Stimulated activated CD4-positive, alpha-beta T cell treated with anti-CD3 and anti-CD28 coated beads, Interleukin-4, amount 100 ng/mL, for 4 hours (primary cell): ENCODE data around the gene STK16.
A peak's percentile ranks its signal among the peaks of the same experiment; 100 is the strongest.
"Not testable (repeated sequence)": the region's sequence is repeated elsewhere in the genome, so short reads cannot be mapped to it uniquely, and the experiment has no call there.

Experiments used
- DNase-seq, 2 experiments: peaks; one replicate each; pipeline ENCODE4 v3.0.0-alpha.2; 2020

The STK16 gene

GRCh38 chr2:219272356-219272755 is 27.1 kb downstream of the STK16 start:
- DNase-seq: no peak

GRCh38 chr2:219272995-219273394 is 27.7 kb downstream of the STK16 start:
- DNase-seq: no peak

DNA sequence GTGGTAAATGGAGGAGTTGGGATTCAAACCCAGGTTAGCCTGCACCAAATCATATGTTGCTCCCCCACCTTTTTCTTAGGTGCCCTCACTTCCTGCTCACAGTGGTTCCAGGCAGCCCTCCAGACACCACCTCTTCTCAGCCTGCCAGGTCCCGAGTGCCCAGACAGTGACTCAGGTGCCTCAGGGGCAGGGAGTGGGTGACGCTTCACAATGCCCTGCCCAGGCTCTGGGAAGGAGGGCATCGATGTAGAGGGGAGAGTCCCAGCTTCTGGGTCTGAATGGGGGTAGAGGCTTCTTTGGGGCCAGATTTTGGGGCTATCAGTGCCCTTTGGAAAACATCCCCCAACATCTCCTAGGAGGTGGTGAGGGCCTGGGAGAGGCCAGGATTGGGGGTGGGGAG is 28.7 kb downstream of the STK16 start:
- DNase-seq: no peak

DNA sequence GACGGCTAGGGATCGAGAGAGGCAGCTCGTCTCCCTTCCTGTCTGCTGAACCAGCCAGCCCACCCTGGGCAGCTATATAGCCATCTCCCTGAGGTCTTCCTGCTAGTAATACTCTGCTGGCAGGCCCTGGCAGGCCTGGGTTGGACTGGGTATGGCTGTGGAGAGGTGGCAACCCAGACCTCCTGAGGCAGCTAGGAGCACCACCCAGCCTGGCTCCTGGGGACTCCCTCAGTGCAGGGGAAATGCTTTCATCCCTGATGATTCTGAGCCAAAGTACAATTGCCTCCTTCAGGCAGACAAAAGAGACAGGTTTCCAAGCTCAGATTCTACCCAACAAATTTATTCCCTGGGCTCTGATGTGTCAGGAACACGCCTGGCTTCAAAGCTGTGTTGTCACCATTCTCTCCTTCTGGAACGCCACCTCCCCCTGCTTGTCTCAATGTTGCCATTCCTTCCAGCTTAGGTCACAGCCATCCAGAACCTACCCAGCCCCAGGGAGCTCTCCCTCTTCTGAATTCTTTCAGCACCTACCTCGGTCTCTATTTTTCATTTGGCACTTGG is 29.2 kb downstream of the STK16 start:
- no peak for DNase-seq

GRCh38 chr2:219277703-219278654 is 32.7 kb downstream of the STK16 start:
- DNase-seq: peak; percentile 64 to 68

- no peak for DNase-seq
Measured at GRCh38 chr2:219278655-219279150, 33.4 kb downstream of the STK16 start.

GRCh38 chr2:219279151-219279915 is 34.1 kb downstream of the STK16 start, which contains the start of gene DNAJB2:
TSS of gene DNAJB2 (plus strand) at chr2:219279366. CDS start at chr2:219279834, 468 bp downstream.
- peak; percentile 98 to 100 for DNase-seq

- no peak for DNase-seq
Measured at GRCh38 chr2:219279916-219280516, 34.7 kb downstream of the STK16 start.

DNA sequence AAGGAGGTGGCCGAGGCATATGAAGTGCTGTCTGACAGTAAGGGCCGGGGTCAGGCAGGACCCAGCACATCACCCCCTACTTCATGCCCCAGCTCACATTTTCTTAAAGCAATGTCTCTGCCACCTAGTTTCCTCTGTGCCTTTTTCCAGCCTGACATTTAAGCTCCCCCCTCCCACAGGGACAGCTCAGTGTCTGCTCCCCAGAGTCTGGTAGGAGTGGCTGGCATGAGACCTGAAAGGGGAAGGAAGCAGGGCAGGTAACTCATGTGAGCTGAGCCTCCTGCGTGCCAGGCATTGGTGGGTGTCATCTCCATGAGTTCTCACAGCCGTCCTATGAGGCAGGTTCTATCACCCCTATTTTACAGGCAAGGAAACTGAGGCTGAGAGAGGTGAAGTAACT is 35.4 kb downstream of the STK16 start:
- no peak for DNase-seq

- DNase-seq: no peak
Measured at GRCh38 chr2:219281588-219281987, 36.3 kb downstream of the STK16 start.

DNA sequence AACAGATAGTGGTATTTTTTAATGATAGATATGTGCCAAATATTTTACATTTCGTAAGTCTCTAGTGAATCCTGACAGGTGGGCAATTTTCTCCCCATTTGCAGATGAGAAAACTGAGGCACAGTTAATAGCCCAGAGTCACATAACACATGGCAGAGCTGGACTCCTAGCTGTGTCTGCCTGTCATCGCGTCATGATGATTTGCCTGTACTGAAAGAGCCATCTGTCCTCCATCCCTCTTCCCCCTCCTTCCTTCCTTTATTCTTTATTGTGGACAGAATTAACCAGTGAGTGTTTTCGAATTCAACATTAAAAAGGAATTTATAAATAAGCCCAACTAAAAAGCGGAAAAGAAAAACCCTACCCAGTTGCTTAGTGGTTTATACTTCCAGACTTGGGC is 37.1 kb downstream of the STK16 start:
- DNase-seq: no peak

DNA sequence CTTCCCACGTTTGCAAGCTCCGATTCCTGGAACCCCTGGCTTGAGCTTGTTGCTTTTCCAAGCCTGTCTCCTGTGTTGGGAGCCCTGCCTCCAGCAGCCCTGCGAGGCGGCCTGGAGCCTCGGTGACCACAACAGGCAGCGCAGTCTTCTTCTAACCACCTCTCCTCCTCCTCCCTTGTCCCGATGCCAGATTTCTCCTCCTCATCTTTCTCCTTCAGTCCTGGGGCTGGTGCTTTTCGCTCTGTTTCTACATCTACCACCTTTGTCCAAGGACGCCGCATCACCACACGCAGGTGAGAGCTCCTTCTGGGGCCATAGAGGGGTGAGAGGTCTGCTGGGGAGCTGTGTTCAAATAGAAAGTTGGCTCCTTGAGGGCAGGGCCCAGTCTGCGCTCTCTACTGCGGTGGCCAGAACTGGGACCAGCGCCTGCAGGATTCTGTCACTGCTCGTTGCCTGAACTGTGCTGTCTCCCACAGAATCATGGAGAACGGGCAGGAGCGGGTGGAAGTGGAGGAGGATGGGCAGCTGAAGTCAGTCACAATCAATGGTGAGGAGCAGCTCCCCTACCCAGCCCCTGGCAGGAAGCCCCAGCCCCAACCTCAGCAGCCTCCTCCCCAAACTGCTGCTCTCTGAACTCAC is 37.8 kb downstream of the STK16 start:
- DNase-seq: no peak

- DNase-seq: no peak
Measured at GRCh38 chr2:219284501-219285372, 39.5 kb downstream of the STK16 start.

- DNase-seq: no peak
Measured at GRCh38 chr2:219285373-219285735, 40.1 kb downstream of the STK16 start.

- DNase-seq: no peak
Measured at GRCh38 chr2:219285894-219286425, 40.7 kb downstream of the STK16 start.

DNA sequence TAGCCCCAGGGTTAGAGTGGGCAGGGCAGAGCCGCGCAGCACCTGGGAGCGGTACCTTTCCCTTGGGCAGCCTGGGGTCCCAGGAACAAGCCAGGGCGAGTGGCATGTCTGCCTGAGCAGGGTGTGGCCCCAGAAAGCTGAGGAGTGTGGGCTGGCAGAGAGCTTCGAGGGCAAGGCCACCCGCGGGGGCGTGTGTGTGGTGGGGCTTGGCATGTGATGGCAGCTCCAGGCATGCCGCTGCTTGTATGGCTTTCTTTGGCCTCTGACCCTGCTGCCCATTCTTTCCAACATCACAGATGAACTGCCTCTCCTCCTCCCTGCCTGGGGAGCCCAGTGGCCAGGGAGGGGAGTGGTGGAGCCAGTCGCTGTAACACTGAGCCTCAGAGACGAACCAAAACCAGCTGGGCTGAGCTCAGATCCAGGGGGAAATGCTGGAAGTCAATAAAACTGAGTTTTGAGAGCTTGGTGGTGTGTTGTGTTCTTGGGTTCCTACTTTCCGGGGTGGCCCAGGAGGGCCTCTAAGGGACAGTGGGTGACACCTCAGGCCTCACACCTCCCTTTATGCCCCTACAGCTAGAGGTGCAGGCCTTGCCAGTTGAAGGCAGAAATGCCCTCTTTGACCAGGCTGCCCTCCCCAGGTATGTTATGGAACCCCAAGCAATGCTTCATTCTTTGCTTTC is 41.3 kb downstream of the STK16 start:
- DNase-seq: no peak

DNA sequence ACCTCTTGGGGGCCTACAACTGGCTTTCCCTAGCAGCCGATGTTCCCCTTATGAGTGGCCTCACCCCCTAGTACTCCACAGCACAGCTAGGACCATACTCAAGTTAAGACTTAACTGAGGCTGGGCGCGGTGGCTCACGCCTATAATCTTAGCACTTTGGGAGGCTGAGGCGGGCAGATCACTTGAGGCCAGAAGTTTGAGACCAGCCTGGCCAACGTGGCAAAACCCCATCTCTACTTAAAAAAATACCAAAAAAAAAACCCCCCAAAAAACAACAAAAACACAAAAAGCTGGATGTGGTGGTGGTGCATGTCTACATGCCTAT is 41.8 kb downstream of the STK16 start:
- DNase-seq: not testable (repeated sequence)

- DNase-seq: no peak
Measured at GRCh38 chr2:219287580-219288265, 42.4 kb downstream of the STK16 start.

DNA sequence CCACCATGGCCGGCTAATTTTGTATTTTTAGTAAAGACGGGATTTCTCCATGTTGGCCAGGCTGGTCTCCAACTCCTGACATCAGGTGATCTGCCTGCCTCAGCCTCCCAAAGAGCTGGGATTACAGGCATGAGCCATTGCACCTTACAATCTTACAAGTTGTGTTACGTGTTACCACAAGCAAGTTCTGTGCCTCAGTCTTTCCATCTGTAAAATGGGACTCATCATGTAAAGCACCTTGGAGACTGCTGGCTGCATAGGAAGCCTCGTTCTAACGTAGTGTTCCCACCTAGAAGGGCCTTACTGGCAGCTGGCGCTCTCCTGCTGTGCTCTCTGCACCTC is 43.9 kb downstream of the STK16 start:
- no peak for DNase-seq
